ENCODE measurements around the gene CCDC33.

DNA sequence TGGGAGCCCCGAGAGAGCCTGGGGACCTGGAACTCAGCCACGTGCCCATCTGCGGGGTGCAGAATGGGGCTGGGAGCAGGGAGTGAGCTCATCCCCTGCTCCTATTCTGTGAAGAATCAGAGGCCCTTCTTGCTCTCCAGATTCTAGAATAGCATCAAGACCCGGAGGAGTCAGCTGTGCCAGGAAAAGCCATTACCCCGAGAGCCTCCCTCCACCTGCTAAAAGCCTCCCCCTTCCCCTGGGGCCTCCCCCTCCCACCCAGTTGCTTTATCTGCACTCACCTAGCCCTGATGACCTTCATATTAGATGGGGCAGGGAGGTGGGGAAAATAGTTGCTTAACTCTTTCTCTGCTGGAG is 23.1 kb downstream of the CCDC33 start:
- TF ChIP-seq CTCF (IDR thresholded peaks at IDR 0.05) (no peak), POLR2AphosphoS5 (IDR thresholded peaks at IDR 0.05; ENCODE audit: low read depth, low read length) (no peak), REST (IDR thresholded peaks at IDR 0.05; ENCODE audit: insufficient read depth in 1 of 2, low read depth in 2 of 2, low read length in 1 of 2) (no peak), SIN3A (IDR thresholded peaks at IDR 0.05; ENCODE audit: borderline replicate concordance, insufficient read depth, low read depth, low read length) (no peak)

Data from Panc1 (cell line).